NK-92 (cell line): ENCODE results near the gene VWA3B.

ENCODE experiments used
- DNase-seq: peaks from one replicate; lab custom pipeline; 2025; ENCODE audit not compliant: unreplicated experiment; lab: John Stamatoyannopoulos, UW

Gene VWA3B

DNA sequence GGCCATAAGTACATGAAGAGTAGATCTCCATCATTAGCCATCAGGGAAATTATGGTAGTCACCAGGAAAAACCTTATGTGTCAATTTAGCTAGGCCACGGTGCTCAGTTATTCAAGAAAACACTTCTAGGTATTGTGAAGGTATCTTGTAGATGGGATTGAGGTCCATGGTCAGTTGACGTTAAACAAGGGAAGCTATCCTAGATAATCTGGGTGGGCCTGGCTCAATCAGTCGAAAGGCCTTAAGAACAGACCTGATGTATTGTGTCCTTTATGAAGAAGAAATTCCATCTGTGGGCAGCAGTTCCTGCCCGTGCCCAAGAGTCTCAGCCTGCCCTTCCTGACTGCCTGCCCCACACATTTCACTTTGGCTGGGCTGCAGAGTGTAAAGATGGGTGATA, 242.6 kb downstream of the VWA3B start:
- DNase-seq = no peak

GRCh38 chr2:98332989-98333388, 246.0 kb downstream of the VWA3B start:
- DNase-seq = no peak

- no peak for DNase-seq
These were observed 247.0 kb downstream of the VWA3B start for GRCh38 chr2:98333922-98334321.

DNA sequence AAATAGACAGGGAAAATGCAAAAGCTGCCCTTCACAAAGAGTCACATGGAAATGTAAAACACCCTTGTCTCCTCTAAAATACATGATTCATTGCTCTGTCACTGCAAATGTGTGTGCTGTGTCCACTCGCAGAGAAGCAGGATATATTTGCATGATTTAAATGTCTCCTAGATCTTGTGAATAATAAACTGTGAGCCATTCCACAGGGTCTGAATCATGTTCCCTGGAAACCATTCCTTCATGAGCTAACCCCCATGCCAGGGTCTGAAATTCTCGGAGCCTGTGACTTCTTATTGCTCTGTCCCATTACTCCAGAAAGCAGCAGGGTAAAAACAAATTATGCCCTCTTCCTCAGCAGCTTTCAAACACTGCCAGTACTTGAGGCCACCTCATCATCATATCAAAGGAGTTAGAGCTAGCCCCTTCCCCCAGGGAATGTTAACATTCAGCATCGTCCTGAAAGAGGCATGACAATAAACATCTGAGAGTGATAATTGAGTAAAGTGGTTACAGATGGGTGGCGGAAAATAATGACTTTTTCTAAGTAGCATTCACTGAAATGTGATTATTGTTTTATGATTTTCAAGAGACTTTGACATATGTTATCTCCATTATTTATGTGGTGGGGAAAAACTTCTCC, 247.6 kb downstream of the VWA3B start:
- DNase-seq = no peak

DNA sequence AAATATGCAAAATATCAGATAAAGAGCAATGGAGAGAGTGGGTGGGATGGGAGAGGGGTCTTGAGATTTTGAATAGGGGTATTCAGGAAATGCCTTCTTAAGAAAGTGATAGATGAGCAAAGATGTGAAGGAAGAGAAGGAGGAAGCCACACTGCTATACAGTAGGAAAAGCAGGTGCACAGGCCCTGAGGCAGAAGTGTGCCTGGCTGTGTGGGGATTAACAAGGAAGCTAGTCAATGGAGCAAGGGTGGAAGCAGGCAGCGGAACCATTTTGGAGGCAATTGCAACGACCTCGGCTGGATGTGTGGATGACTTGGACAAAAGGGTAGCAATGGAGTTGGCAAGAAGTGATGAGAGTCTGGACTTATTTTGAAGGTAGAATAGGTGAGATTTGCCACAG, 248.3 kb downstream of the VWA3B start:
- DNase-seq = no peak

- DNase-seq = no peak
These were observed 254.3 kb downstream of the VWA3B start for GRCh38 chr2:98341241-98341640.

DNA sequence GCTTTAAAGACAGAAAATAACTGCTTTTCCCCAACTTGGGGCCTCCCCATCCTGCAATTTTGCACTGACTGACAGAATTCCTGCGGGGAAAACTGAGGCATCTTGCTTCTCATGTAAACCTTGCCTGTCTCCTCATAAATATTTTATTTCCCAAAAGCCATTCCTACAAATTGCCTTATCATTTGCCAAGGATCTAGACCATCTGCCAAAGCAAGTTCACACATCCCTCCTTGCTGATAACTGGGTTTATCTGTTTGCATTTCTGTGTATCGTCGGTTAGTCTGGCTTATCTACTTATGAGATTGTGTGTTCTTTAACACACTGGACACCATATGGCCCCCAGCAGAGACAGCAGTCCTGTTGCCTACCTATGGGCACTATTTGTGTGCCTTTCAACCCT, 256.3 kb downstream of the VWA3B start:
- DNase-seq = no peak

GRCh38 chr2:98346311-98347236, 259.6 kb downstream of the VWA3B start, which contains the start of gene CNGA3:
TSS of gene CNGA3 (plus strand) at chr2:98346456. CDS start at chr2:98369976, 23,520 bp downstream.
- DNase-seq = no peak

DNA sequence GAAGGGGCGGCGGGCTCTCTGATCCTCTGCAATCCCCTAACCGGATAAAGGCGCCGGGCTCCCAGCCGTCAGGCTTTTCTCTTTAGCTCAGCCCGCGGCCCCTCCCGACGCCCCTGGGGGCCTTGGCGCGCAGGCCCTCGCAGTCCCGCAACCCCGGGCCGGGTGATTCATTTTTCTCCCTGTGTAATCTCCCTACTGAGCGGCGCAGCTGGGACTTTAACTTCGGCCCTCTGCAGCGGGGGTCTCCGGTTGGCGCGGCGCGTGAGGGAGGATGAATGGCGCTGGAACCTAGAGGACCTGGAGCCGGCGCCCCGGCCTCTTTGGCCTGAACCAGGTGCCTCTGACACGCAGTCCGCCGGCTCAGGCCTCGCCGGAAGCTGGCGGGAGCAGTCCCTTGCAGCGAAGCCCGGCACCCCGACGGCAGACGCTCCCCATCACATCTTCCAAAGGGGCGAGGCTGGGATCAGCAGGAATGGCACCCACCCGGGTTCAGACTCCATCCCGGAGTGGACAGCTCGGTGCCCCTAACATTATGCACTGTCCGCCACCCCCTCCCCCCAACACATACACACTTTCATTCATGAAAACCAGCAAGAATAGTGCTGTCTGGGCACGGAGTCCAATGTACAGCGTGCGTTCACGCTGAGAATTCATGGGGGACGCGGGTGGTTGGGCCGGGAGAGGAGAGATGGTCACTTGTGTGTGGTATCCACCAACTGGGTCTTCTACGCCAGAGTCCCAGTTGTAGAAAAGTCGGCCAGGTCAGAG, 260.5 kb downstream of the VWA3B start:
- DNase-seq = no peak

GRCh38 chr2:98348066-98348561, 261.1 kb downstream of the VWA3B start:
- no peak for DNase-seq

- no peak for DNase-seq
These were observed 263.4 kb downstream of the VWA3B start for GRCh38 chr2:98350411-98350810.

DNA sequence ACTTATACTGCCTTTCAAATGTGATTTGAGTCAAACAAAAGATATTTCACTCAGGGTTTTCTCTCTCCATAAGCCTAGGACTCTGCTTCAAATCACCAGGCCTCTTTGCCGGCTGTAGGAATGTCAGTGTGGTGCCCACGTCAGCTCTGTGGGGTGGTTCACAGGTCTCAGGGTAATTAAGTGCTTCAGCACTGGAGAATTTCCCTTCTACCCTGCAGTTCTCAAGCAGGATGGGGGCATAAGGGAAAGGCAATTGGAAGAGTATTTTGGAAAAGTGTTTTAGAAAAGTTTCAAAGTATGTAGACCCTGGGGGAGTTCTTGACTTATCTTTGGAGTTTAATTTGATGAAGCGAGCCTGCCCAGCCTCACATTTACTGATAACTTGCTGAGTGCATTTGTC, 268.9 kb downstream of the VWA3B start:
- DNase-seq = no peak

DNA sequence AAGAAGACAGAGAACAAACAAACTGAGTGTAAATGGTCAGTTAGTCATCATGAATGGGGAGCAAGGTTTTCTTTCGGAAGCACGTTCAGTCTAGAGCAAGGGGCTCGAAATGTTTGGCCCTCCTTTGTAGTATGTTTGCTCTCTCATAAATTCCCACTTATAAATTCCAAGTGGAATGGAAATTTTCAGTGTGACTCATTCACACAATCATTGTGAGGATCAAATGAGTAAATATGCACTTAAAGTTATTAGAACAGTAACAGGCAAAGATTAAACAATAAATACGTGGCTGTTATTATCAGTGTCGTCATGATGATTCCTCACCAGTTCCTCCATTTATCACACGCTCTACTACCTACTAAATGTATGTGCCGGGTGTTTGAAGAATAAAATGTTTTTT, 269.8 kb downstream of the VWA3B start:
- DNase-seq = no peak

- no peak for DNase-seq
These were observed 270.9 kb downstream of the VWA3B start for GRCh38 chr2:98357849-98358248.

DNA sequence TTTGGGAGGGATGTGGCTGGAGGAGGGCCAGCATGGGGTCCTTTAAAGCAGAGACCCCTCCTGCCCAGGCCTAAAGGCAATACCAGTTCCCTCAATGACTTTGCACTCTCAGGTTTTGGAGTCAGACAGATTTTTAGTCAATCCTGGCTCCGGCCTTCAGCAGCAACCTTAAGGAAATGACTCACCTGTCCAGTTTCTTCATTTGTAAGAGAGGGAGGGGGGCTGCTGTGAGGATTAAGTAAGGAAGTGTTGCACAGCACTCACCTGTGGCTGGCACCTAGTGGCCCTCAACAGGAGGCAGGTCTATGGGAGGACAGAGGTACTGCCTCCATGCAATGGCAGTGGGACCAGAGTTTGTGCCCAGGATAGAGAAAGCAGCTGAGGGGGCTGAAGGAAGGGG, 273.0 kb downstream of the VWA3B start:
- no peak for DNase-seq
